Measurements from ENCODE around the gene GJD3.
A peak's percentile ranks its signal among the peaks of the same experiment; 100 is the strongest.
"Not testable (repeated sequence)": the region's sequence is repeated elsewhere in the genome, so short reads cannot be mapped to it uniquely, and the experiment has no call there.

The GJD3 gene

DNA sequence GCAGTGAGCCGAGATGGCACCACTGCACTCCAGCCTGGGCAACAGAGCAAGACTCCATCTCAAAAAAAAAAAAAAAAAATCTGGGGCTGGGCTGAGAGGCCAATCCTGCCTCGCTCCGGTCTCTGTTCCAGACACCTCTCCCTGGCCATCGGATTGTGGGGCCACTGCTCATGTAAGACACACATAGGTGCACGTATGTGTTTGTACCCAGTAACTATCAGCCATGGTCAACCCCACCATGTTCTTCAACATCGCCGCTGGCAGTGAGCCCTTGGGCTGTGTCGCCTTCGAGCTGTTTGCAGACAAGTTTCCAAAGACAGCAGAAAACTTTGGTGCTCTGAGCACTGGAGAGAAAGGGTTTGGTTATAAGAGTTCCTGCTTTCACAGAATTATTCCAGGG is 3.2 kb upstream of the GJD3 start:
- not testable (repeated sequence) for DNase-seq (ENCODE audit: low read depth)

DNA sequence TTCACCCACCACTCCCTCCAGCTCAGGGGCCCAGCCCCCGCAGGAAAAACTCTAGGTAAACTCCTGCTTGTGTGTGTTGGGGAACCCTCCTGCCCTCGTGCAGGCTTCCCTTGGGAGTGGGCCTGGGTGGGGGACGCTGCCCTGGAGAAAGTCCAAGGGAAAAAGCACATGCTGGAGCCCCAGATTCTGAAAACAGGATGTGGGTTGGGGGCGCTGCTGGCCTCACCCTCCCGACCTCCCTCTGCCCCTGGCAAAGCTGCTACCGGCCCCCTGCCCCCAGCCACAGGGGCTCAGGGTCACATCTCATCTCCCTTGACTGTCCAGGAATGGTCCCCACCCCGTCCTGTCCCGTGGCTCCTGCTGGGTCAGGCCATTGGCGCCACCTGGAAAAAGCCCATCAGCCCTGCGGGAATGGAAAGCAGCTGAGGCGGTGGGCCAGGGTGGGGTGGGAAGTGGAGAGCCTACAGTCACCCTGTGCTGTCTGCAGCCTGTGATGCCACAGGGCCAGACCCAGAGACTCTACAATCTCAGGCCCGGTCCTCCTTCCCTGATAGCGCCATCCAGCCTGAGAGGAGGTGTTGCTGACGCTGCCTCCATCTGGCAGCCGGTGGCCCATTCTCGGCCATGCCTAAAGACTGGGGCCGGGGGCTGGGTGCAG is 2.5 kb upstream of the GJD3 start:
- DNase-seq (ENCODE audit: low read depth), result no peak

DNA sequence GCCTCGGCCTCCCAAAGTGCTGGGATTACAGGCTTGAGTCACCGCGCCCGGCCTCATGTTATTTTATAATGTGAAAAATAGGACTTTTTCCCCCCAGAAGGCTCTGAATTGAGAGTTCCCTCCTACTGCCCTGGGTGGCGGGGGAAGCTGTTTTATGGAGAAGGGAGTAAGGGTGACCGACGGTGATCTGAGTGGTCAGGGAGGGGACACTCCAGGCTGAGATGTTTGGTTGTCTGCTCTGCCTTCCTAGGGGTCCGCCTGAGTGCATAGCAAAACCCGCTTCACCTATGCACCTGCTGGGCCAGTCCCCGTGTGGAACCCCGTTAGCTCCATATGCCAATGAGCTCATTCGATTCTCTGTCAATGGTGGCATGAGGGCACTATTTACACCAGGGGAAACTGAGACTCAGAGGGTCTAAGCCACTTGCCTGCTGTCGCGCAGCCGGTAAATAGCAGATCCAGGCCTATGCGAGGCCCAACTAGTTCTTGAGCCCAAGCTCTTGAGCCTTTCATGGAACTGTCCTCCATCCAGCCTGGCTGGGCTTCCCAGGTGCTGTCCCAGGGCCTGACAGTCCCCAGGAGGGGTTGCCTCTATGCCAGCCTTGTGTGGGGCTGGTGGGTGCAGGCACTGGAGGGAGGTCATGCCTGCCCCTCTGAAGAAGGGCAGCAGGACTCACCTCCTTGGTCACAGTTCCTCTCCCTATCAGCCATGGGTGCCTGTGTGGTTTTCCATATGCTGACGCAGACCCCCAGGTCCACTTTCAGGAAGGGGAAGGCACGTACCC is 1.7 kb upstream of the GJD3 start:
- DNase-seq (ENCODE audit: low read depth), result no peak

DNA sequence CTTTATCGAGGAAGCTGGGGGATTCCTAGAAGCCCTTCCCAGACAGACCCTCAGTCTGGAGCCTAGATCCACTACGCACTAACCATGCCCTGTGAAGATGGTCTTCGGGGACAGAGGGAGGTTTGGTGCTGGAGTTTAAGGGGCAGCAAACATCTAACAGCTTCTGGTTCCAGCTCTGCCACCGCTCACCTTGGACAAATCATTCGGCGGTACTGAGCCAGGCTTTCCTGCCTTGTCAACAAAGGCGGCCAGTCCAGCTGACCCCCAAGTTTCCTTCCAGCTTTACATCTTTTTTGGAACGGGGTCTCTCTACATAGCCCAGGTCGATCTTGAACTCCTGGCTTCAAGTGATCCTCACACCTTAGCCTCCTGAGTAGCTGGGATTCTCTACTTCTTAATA is 369 bp upstream of the GJD3 start:
- no peak for DNase-seq (ENCODE audit: low read depth)

DNA sequence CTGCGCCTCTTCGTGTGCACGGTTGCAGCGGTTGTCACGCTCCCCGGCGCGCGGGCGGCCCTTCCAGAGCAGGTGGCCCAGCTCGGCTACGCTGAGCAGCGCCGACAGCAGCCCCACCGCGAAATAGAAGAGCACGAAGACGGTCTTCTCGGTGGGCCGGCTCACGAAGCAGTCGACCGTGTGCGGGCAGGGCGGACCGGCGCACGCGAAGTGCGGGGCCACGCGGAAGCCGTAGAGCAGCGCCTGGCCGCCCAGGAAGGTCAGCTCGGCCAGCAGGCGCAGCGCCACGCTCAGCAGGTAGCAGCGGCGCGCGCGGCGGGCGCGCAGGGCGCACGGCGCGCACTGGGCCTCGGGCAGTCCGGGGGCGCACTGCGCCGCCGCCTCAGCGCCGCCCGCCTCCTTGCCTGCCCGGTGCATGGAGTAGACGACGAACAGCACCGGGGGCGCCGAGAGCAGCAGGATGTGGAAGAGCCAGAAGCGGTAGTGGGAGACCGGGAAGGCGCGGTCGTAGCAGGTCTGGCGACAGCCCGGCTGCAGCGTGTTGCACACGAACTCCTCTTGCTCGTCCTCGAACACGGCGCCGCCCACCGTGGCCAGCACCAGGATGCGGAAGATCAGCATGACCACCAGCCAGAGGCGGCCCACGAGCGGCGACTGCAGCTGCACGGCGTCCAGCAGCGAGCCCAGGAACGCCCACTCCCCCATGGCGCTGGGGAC is 1.3 kb downstream of the GJD3 start:
- DNase-seq (ENCODE audit: low read depth), result no peak

DNA sequence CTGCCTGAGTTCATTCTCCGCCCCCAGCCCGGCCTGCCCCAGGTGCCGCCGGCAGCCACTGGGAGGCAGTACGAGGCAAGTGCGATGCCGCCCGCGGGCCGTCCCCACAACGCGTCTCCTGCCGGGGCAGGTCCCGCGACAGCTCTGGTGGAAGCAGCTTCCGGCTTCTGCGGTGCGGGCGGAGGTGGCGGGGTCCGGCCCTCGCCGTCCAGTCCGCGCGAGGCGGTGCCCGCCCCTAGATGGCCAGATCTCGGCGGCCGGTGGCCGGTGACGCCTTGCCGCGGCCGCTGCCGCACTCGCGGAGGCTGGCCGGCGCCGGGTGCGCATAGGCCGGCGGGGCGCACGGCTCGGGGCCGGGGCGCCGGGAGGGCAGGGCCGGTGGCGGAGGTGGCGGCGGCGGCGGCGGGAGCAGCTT is 1.8 kb downstream of the GJD3 start:
- DNase-seq (ENCODE audit: low read depth), result peak; percentile 73

DNA sequence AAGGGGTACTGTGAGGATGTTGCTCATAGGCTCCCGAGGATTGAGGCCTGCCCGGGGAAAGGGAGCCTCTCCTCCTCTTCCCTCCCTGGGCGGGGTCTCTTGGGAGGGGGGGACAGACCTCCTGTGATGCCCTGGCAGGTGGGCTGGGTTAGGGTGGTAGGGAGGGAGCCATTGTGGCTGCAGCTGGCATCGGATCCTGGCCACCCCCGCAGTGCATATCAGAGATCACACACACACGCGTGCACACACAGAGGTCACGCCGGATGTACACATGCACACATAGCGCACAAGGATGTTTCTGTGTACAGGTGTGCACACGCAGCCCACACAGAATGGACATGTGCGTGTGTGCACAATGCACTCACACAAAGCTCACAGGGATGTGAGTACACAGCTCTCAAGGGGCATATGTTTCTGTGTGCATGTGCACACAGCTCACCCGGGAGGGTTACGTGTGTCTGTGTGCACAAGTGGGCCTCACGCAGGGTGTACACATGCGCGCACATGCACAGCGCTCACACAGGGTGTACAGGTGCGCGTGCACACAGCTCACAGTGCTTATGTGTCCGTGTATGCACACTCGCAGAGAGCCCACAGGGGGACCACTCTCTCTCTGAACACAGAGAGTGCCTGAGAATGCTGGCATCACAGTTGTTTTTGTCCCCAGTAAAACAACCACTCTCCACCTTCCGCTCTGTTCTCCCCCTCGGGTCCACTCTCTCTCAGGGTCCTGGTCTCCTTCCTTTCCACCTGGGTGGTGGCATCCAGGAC is 2.4 kb downstream of the GJD3 start:
- DNase-seq (ENCODE audit: low read depth), result no peak

DNA sequence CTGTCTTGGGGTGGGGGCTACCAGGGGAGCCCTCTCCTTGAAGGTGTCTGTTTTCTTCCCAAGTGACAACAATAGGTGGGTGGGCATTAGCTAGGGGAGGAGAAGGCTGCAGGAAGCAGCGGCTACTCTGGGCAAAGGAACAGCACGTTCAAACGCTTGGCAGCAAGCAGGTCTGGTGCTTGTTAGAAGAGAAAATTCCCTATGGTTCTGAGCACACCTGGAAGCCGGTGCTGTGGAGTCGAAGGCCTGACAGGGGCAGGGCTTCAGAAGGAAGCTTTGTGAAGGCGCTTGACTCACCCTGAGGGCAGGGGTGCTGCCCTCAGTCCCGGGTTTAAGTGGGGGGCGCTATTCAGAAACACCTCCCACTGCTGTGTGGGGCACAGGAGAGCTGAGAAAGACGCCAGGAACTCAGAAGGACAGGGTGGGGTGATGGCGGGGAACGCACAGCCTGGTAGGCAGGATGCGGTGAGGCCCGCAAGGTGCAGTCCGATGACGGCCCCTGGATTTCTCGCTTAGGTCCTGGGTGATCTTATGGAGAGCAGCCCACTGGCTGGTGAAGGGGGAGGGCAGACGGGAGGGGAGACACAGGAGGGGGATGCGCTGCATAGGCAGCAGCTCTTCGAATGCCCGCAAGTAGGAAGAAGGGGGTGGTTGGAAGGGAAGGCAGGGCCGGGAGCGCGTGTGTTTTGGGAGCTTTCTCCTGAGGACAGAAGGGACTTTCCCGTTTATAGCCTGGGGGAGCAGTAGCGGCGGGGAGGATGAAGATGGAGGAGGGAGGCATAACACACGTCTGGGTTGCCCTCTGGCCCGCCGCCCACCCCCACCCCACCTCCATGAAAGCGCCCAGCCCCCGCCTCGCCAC is 3.2 kb downstream of the GJD3 start:
- DNase-seq (ENCODE audit: low read depth), result no peak

DNA sequence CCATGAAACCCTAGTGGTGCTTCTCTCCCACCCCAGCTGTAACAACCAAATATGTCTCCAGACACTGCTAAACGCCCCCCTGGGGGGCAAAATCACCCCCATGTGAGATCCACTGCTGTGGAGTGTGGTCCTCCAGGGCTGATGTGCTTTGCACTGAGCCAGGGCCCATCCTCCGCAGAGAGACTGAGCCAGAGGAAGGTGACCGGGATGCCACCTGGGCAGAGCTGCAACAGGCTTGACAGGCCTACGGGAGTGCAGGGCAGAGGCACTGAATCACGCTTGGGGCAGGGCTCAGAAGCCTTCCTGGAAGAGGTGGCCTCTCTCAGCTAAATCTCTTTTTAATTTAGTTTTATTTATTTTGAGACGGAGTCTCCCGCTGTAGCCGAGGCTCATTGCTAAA is 4.4 kb downstream of the GJD3 start:
- DNase-seq (ENCODE audit: low read depth), result no peak

DNA sequence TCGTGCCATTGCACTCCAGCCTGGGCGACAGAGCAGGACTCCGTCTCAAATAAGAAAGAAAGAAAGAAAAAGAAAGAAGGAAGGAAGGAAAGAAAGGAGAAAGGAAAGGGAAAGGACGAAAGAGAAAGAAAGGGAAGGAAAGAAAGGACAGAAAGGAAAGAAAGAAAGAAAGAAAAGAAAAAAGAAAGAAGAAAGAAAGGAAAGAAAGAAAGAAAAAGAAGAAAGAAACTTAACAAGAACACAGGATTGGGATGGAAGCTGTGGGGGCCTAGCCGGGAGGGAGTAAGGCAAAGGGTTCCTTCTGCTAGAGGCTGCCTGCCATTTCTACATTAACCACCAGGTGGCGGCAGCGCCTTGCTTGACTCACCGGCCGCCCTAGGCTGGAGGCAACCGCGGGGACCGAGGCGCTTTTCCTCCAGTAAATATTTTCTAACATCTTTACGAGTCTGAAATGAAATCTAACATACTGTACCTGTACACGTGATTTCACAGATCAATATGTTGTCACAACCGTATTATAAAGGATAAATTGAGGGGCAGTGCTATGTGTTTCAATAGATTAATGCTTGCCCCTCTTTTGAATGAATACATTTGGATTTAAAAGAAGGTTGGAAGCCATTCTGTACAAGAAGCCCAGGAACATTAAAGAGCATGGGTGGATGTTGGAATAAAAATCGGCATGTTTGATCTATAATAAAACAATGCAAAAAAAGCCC is 6.1 kb downstream of the GJD3 start:
- DNase-seq (ENCODE audit: low read depth), result peak; percentile 84

DNA sequence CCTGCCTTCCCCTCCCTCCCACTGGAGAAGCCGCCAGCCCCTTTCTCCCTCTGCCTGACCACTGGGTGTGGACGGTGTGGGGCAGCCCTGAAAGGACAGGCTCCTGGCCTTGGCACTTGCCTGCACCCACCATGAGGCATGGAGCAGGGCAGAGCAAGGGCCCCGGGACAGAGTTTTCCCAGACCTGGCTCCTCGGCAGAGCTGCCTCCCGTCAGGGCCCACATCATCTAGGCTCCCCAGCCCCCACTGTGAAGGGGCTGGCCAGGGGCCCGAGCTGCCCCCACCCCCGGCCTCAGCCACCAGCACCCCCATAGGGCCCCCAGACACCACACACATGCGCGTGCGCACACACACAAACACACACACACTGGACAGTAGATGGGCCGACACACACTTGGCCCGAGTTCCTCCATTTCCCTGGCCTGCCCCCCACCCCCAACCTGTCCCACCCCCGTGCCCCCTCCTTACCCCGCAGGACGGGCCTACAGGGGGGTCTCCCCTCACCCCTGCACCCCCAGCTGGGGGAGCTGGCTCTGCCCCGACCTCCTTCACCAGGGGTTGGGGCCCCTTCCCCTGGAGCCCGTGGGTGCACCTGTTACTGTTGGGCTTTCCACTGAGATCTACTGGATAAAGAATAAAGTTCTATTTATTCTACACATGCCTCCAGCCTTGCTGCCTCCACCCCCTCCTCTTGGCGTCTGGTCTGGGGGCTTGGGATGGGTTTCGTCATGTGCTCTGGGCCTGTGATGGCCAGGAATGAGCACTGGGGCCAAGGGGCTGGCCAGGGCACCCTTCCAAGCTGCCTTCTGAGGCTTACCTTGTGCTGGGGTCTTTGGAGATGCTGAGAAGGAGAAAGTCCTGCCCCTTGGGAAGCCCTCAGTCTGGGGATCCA is 7.3 kb downstream of the GJD3 start:
- DNase-seq (ENCODE audit: low read depth), result no peak

DNA sequence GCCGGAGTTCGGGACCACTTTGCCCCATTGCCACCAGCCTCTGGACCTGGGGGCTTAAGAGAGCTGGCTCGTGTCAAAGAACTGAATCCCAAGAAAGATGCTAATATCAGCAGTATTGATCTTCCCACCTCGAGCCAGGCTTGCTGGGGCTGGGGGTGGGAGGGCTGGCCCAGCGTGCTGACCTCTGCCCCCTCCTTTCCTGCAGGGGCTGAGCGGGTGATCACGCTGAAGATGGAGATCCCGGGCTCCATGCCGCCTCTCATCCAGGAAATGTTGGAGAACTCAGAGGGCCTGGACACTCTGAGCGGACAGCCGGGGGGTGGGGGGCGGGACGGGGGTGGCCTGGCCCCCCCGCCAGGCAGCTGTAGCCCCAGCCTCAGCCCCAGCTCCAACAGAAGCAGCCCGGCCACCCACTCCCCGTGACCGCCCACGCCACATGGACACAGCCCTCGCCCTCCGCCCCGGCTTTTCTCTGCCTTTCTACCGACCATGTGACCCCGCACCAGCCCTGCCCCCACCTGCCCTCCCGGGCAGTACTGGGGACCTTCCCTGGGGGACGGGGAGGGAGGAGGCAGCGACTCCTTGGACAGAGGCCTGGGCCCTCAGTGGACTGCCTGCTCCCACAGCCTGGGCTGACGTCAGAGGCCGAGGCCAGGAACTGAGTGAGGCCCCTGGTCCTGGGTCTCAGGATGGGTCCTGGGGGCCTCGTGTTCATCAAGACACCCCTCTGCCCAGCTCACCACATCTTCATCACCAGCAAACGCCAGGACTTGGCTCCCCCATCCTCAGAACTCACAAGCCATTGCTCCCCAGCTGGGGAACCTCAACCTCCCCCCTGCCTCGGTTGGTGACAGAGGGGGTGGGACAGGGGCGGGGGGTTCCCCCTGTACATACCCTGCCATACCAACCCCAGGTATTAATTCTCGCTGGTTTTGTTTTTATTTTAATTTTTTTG is 8.5 kb downstream of the GJD3 start:
- no peak for DNase-seq (ENCODE audit: low read depth)

DNA sequence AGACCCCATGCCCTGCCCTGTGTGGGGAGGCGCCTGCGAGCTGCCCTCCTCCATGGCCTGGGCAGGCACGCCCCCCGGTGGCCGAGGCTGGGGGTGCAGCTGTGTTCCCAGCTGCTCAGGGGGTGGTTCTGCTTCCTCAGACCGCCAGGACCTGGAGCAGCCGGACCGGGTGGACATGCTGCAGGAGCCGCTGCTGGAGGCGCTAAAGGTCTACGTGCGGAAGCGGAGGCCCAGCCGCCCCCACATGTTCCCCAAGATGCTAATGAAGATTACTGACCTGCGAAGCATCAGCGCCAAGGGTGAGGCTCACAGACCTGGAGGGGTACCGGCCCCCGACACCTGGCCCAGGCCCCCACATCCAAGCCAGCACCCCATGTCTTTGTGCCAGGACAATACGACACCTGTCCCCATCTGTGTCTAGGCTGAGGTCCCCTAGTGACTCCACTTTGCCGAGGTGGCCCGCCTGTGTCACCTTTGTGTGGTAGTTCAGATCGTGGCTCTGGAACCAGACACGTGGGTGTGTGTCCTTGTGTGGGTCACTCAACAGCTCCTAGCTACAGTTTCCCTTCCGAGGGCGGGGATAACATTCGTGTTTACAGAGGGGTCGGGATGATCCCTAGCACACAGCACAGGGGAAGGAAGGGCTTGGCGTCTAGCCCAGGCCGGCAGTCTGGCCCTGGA is 9.3 kb downstream of the GJD3 start:
- peak; percentile 72 for DNase-seq (ENCODE audit: low read depth)

DNA sequence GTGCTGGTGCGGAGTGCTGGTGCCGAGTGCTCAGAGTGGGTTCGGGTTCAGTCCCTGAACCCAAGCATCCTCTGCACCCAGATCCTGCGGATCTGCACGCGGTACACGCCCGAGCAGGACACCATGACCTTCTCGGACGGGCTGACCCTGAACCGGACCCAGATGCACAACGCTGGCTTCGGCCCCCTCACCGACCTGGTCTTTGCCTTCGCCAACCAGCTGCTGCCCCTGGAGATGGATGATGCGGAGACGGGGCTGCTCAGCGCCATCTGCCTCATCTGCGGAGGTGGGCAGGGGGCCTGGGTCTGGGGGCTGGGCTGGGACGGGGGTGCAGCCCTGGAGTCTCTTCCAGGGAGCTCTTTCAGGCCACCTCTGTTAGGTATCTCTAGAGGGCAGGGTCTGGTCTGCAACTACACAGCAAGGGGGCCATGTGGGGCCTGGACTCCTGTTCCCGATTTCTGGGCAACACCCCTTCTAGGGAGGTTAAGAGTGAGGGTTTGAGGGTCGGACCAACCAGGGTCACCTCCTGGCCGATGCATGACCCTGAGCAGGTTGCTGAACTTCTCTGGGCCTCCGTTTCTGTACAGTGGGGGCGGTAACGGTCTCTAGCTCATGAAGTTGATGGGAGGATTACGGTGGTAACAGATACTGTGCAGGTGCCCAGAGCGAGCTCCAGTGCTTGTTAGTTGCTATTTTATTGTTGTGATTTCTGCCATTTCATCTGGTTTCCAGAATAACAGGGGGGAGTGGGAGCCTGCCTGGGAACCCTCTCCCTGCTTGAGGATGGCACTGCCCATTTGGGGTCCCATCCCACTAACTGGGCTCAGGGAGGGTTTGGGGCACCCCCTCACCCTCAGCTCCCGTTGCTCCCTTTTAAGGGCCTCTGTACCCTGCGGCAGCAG is 10.1 kb downstream of the GJD3 start:
- no peak for DNase-seq (ENCODE audit: low read depth)

DNA sequence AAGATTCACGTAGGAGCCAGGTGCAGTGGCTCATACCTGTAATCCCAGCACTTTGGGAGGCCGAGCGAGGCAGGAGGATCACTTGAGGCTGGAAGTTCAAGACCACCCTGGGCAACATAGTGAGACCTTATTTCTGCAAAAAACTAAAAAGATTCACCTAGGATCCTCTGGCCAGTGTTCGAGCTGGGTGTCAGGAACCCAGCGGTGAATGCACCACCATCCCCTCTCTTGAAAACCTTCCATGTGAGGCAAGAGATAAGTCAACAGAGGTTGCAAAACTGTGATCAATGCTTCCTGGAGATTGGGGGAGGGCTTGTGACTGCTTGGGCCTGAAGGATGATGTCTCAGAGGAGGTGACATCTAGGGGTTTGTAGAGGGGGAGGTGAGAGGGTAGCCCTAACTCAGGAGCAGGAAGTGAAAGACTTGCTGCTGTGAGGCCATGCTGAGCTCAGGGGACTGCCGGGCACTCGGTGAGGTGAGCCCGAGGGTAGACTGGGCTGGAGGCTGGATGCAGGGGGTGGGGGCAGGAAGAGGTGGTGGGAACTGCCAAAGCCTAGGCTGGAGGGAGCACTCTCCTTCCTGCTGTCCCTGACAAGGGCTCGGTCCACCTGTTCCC is 11.7 kb downstream of the GJD3 start:
- DNase-seq (ENCODE audit: low read depth), result no peak

DNA sequence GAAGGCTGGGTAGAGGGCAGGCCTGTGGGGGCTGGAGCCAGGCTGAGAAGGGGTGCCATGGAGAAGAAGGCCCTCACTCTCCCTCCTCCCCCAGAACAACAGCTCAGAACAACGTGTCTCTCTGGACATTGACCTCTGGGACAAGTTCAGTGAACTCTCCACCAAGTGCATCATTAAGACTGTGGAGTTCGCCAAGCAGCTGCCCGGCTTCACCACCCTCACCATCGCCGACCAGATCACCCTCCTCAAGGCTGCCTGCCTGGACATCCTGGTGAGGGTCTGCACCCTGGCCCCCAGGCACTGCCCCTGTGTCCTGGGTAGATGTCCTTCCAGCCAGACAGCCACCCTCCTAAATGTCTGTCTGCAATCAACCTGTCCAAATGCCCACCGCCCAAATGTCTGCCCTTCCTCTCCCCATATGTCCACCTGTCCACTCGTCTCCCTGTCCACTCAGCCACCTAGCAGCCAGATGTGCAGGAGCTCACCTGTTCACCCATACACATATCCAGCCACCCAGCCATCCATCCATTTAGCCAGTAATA is 12.2 kb downstream of the GJD3 start:
- DNase-seq (ENCODE audit: low read depth), result no peak
